HG02678 (cell line): Measurements from ENCODE around the gene ZNF785.
A peak's percentile ranks its signal among the peaks of the same experiment; 100 is the strongest.
"Not testable (repeated sequence)": the region's sequence is repeated elsewhere in the genome, so short reads cannot be mapped to it uniquely, and the experiment has no call there.

ENCODE experiments used
- ATAC-seq: cut with Tn5 transposase; IDR thresholded peaks from one replicate; pipeline ENCODE4 v1.9.1; 2021; ENCODE audit warnings: mild to moderate bottlenecking, moderate library complexity; ENCODE audit not compliant: unreplicated experiment

Gene ZNF785

DNA sequence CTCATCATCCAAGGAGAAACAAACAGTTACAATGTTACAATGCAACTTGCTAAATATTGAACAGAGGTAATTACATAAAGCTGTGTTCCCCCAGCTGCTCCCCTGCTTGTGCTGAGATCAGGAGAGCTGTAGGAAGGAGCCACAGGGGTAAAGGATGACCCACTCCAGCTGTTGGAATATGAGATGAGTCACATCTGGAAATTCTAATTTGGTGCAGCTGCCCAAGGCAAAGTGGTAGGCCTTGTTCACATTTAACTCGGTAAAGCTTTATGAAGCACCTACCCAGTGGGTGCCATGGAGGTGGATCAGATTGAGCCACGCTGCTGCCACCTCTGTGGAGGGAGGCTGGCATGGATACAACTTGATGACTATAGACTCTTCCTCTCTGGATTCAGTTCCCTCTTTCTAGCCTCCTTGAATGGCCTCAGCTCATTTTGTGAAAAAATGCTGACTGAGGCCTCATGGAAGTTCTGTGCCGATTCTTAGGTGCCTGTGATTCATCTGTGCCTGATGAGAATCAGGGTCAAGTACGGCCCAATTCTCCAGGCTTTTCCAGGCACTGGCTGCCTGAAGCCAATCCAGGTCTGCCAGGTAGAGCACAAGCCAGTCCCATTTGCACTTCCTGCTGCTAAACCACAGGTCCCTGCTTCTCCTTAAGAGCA lies 17.2 kb upstream of the ZNF785 start:
- no peak for ATAC-seq

- no peak for ATAC-seq
Observed at GRCh38 chr16:30601966-30602365, 16.5 kb upstream of the ZNF785 start.

- ATAC-seq, result no peak
Observed at GRCh38 chr16:30600929-30601328, 15.4 kb upstream of the ZNF785 start.

GRCh38 chr16:30600215-30600614 lies 14.7 kb upstream of the ZNF785 start:
- ATAC-seq, result no peak

DNA sequence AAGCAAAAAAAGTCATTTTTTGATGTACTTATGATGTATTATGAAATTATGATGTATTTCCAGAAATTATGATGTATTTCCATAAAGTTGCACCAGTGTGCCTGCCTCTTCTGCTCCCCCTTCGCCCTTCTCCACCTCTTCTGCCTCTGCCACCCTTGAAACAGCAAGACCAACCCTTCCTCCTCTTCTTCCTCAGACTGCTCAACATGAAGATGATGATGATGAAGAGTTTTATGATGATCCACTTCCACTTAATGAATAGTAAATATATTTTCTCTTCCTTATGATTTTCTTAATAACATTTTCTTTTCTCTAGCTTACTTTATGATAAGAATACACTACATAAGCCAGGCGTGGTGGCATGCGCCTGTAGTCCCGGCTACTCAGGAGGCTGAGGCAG lies 7.4 kb upstream of the ZNF785 start:
- ATAC-seq, result no peak

- ATAC-seq, result not testable (repeated sequence)
Observed at GRCh38 chr16:30590869-30591268, 5.4 kb upstream of the ZNF785 start.

GRCh38 chr16:30589582-30589981 lies 4.1 kb upstream of the ZNF785 start:
- not testable (repeated sequence) for ATAC-seq

GRCh38 chr16:30588651-30589050 lies 3.2 kb upstream of the ZNF785 start:
- no peak for ATAC-seq

DNA sequence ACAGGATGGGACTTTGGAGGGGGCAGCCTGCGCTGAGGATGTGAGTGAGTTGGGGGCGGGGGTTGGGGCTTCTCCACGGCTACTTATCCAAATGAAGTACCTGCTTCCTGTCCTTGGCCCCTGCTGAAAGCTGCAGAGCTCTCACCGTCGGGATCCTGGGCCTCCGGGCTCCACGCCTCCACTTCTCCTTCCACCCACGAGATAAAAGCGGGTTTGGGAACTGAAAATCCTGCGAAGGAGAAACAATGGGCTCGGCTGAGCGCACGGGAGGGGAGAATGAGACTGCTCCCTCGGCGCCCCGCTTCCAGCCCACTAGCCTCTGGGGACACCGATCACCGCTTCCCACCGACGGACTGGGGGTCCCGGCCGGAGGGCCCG lies 486 bp downstream of the ZNF785 start:
- peak; percentile 16 for ATAC-seq

DNA sequence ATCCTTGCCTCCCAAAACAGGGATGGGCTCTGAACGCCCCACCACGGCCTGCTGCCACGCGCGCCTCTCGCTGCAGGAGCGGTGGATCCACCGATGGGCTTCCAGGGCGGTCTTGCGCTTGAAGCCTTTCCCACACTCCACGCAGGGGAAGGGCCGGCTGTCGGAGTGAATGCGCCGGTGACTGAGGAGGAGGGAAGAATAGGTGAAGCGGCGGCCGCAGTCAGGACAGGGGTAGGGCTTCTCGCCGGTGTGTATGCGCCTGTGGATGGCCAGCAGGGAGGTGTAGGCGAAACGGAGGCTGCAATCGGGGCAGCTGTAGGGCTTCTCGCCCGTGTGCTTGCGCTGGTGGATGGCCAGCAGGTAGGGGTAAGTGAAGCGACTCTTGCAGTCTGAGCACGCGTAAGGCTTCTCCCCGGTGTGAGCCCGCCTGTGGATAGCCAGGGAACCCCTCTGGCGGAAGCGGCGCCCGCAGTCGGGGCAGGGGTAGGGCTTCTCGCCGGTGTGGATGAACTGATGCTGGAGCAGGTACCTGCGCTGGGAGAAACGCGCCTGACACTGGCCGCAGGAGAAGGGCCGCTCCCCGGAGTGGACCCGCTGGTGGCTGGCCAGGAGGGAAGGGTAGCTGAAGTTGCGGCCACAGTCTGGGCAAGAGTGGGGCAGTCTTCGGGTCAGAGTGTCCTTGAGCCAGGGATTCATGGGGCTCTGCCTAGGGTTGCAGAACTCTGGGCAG lies 2.7 kb downstream of the ZNF785 start:
- ATAC-seq, result no peak

- ATAC-seq, result no peak
Observed at GRCh38 chr16:30581457-30581856, 4.0 kb downstream of the ZNF785 start.

DNA sequence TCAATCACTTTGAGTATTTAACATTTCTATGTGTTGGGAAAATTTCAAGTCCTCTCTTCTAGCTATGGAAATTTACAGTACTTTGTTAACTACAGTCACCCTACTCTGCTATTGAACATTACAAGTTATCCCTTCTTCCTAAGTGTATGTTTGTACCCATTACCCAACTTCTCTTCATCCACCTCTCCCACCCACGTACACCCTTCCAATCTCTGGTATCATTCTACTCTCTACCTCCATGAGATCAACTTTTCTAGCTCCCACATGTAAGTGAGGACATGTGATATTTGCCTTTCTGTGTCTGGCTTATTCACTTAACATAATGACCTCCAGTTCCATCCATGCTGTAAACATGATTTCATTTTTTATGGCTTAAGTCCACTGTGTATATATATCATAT lies 10.8 kb downstream of the ZNF785 start:
- ATAC-seq, result no peak

DNA sequence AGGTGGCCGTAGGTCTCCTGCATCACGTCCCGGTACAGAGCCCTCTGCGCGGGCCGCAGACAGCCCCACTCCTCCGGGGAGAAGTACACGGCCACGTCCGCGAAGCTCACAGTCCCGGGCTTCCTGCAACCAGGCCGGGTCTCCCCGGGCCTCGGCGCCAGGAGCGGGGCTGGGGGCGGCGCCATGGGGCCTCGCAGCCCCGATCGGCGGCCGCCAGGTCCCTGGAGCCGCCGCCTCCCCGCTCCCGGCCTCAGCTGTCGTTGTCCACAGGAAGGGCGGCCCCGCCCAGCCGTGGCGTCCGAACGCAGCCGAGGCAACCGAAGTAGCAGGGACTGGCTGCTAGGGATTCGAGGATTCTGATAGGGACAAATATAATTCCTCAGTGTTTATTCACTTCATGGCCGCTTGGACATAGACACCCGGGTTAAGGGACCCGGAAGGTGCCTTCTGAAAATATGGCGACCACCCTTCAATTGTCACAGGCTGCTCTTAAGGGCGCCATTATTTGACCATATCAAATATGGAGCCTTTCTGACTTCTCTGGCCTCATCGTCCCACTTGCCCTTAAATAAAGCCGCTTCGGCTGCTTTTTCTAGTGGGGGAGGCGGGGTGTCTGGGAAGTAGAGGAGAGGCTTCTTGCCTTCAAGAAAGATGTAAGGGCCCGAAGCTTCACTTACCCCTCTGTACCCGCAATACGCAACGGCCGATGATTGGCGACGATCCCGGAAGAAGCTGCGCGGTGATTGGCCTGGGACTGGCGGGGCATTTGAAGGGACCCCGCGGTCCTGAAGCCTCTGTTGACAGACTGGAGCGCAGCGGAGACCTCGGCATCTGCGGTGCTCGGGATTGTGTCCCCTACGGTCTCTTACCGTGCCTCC lies 13.8 kb downstream of the ZNF785 start, which contains the start of gene ZNF688:
TSS of gene ZNF688 (minus strand) at position 270 of the 878 bp plus-strand sequence. CDS start at position 185, 85 bp downstream.
- peak; percentile 82 for ATAC-seq

DNA sequence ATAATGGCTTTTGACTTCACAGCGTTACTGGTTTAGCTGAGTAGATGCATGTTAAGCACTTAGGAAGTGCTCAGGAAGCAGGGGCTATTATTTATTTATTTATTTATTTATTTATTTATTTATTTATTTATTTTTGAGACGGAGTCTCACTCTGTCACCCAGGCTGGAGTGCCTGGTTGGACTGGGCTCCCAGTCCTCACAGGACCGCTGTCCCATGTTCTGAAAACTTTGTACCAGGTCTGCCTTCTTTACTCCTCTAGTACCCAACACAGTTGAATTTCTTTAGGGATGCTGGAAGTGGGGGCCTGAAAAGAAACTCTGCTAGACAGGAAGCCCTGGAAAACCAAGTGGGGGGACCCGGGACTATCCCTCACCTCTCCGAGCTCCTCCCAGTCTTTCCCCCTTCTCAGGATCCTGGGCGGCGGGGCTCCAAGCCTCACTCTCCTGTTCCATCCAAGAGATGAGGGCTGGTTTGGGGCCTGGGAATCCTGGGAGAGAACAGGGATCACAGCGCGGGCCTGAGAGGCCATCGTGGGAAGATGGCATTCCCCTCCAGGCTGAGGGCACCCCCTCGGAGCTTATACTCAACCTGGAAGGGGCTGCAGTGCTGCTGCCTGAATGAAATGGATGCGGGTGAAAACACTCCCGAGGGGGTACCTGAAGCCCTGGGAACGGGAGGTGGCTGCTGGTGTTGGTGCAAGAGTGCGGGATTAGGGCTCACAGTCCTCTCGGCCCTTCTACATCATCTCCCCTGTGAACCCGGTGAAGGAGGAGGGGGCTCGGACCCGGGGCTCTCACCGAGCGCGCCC lies 14.7 kb downstream of the ZNF785 start:
- no peak for ATAC-seq

- no peak for ATAC-seq
Observed at GRCh38 chr16:30569746-30570635, 15.5 kb downstream of the ZNF785 start.

DNA sequence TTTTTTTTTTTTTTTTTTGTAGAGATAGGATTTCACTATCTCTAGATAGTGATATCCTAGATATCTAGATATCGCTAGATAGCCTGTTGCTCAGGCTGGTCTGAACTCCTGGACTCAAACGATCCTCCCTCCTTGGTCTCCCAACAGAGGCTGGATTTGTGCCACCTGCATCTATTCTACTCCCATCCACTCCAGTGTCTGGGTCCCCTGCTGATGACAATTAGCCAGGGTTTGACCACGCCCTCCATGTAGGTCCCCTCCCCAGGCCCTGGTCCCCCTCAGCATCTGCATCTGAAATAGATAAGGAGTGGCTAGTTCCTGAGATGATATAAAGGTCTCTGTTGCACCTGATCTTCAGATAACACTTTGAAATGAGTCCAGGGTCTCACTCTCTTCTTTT lies 16.2 kb downstream of the ZNF785 start:
- ATAC-seq, result no peak

- peak; percentile 31 for ATAC-seq
Observed at GRCh38 chr16:30567991-30568638, 17.4 kb downstream of the ZNF785 start.

- ATAC-seq, result no peak
Observed at GRCh38 chr16:30567160-30567990, 18.1 kb downstream of the ZNF785 start.
